Middle frontal gyrus (tissue), 1 donor: ENCODE measurements around the gene APLP2.

Experiments used
- DNase-seq: peaks from one replicate; pipeline ENCODE4 v3.0.0-alpha.2; 2015; ENCODE audit warnings: low spot score; ENCODE audit errors: extremely low spot score

Gene APLP2

DNA sequence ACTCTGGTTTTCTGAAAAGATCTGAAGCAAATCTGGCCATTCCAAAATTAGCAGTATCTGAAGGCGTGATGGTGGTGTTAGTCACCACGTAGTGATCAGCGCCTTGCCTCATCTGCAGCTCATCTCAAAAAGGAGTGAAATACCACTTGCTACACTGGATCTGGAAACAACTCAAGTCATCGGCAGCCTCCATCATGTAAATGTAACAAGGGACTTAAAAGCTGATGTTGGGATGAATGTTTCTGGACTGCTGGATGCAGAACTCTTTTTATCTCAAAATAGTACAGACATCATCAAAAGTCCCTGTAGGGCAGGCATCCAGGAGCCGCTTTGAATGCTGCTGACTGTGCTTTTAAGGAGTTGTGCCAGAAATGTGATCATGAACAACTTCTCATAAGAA lies 14.1 kb upstream of the APLP2 start:
- DNase-seq: no peak

DNA sequence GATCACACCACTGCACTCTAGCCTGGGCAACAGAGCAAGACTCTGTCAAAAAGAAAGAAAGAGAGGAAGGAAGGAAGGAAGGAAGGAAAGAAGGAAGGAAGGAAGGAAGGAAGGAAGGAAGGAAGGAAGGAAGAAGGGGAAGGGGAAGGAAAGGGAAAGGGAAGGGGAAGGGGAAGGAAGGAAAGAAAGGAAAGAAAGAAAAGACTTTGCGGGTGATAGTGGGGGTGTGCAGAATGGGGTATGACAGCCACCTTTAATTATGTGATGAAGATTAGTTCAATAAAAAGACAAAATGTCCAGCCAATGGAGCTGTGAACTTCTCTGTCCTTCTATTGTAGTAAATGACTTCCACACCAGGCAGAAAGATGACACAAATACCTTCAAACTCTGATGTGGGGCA lies 8.7 kb upstream of the APLP2 start:
- DNase-seq: no peak

DNA sequence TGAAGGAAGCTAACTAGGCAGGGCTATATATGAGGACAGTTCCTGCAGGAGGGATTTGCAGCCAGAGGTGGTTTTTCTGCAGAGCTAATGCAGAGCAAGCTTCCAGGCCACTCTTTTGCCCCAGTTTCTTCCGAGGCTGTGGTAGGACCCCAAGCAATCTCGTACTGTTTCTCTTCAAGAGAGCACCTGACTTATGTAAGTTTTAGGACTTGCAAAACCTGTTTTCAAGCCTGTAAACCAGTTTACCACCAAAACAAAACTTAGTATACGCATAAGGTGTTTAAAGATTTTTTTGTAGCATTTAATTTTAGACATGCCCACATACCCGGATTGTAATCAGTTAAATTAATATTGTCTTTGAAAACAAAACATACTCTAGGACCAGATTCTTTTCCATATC lies 7.7 kb upstream of the APLP2 start:
- DNase-seq: no peak

DNA sequence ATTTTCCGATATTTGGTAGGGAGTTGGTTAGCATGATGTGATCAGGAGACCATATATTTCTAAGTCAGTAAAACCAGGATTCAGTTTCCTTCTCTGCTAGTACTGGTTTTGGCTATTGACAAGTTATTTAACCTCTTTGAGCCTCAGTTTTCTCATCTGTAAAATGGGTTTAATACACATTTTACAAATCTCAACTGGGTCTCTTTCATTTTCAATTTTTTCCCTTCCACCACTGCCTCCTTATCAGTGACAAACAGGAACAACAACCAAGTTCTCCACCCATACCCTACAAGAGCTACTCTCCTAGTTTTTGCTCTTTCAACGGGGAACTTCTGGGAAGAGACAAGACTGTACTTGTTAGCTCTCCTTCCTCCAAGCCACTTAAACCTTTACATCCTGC lies 6.2 kb upstream of the APLP2 start:
- no peak for DNase-seq

DNA sequence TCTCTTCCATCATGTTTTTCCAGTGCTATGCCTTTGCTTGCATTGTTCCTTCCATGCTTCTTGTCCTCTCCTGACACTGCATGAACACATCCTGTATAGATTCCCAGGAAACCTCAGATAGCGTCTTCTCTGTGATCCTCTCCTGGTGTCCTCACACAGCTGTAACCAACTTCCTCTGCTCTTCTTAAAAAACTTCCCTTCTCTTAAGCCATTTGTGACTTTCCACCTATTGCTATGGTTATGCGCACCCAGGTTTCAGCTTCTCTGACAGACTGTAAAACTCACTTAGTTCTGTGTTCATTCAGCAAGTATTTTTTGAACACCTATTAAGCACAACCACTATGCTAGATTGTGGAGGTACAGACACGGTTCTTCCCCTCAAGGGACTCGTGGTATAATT lies 5.1 kb upstream of the APLP2 start:
- no peak for DNase-seq

DNA sequence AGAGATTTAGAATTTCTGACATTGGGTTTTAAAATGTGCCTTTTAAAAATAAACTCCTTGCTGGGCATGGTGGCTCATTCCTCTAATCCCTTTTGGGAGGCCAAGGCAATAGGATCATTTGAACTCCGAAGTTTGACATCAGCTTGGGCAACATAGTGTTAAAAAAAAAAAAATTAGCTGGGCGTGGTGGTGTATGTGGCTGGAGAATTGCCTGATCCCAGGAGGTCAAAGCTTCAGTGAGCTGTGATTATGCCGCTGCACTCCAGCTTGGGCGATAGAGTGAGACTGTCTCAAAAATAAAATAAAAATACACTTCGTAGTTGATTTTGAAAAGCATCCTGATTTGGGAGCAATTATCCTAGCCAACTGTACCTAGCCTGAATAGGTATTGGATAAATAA lies 3.4 kb upstream of the APLP2 start:
- no peak for DNase-seq

DNA sequence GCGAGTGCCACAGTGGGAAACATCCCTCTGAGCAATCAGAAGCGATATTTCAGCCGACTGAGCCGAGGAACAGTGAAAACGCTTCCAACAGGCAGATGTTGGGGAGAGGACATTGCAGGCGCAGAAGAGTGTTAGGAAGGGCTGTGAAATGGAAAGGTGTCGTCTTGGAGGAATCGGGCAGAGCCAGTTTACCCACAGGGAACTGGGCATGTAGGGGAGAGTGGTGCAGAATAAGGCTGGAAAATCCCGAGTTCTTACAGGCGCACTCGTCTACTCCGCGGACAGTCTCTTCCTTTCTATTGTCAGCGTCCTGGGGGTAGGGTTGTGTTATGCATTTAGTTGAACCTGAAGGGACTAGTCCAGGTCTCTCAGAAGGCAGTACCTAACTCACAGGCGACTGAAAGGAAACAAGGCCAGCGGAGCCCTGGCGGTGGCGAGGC lies 1.1 kb upstream of the APLP2 start:
- DNase-seq: no peak

DNA sequence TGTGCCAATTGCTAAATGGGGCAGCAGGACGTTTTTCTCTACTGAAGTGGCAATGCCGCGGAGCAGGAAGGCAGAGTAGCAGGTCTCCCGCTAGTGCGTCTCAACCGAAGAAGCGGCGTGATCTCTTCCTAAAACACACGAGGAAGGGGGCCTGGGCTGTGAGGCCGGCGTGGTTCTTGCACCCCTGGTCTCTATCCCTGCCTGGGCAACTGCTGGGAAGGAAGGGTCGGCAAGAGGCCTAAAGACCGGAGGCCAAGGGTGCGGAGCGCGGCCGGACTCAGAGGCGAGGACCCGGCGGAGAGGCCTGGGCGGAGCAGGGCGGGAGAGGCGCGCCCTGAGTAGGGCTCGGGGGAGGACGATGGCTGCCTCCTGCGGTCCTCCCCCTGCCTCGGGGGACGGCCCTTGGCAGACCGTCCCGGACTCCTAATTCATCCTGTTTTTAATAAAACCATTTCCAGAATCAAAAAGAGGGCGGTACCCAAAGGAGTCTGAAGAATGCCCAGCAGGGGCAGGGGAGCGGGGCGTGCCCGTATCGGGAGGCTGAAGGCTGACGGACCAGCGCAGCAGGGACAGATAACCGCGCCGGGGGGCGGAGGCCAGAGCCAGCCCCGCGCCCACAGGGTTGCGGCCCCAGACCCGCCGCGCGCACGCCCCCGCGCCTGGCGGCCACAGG lies 572 bp upstream of the APLP2 start:
- no peak for DNase-seq

DNA sequence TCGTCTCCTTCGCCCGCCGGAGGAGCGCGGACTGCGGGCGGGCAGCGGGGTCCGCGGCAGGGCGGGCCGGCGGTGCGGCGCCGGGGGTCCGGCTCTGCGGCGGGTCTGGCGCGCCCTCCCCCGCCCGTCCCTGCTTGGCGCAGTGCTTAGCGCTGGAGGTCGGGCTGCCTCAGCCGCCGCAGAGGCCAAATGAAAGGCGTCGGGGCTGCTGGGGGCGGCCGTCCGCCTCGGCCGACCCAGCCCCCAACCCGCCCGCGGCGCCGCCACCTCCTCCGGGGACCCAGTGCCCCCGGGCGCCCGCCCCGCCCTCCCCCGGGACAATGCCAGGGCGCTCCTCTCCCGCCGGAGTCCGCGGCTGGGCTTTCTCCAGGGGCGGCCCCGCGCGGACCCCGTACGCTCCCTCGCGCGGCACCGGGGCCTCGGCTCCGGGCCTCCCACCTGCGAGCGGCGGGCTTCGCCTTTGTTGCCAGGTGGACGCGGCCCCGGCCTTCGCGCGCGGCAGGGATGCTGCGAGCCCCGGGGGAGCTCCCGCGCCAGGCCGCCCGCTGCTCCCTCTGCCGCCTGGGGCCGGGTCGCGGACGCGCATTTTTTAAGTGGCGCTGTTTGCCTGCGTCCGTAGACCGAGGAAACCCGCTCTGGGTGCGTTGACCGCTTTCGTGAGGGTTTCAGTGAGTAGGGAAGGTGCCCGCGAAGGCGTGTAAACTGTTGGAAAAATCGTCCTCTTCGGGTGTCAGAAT lies 583 bp downstream of the APLP2 start:
- DNase-seq: no peak

DNA sequence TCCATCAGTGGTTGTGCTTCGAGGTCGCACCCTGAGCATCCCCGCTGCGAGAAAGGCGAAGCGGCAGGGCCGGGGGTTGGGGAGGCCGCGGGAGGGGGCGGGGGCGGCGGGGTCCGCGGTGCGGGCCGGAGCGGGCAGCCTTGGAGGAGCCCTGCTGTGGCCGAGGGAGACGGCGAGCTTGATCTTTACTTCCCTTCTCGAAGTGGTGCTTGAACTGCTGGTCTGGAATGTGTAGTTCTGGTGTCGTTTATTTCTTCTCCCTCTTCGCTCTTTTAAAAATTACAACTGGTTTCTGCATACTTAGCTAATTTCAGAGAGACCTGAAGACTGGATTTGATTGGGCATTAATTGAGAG lies 1.1 kb downstream of the APLP2 start:
- DNase-seq: no peak

DNA sequence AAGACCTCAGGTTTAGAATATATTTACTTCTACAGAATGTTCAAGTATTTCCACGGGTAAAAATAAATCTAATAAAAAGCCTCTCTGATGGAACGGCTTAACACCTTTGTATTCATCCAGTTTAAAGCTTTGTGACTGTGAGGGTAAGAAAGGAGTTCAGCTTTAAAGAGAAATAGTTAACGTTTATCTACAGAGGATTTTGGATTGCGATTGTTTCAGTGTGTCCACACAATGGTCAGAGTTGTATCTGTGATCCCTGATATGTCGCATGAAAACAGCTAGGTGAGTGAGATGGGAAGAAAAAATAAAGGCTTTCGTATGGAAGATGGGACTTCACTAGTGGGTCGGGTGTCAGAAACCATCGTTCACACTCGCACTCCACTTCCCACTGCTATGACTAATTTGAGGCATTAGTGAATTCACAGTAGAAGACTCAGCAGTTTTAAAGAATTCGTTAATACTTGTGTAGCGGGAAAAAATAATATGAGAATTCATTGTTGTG lies 1.6 kb downstream of the APLP2 start:
- DNase-seq: no peak

DNA sequence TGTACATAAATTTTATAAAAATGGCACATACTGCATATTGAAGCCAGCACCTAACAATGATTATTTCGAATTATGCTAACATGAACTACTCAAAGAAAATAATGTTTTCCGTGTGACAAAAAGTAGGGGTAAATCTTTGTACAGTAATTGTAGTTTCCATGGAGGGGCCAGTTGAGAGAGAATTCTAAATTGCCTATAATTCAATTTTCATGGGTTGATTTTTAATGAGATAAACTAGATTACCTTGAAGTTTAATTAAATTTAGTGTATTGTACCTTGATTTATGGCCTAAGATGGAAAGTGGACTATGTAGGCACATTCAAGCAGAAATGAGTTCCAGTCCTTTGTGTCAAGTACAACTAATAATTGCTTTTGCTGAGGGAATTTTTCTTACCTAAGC lies 5.0 kb downstream of the APLP2 start:
- no peak for DNase-seq

DNA sequence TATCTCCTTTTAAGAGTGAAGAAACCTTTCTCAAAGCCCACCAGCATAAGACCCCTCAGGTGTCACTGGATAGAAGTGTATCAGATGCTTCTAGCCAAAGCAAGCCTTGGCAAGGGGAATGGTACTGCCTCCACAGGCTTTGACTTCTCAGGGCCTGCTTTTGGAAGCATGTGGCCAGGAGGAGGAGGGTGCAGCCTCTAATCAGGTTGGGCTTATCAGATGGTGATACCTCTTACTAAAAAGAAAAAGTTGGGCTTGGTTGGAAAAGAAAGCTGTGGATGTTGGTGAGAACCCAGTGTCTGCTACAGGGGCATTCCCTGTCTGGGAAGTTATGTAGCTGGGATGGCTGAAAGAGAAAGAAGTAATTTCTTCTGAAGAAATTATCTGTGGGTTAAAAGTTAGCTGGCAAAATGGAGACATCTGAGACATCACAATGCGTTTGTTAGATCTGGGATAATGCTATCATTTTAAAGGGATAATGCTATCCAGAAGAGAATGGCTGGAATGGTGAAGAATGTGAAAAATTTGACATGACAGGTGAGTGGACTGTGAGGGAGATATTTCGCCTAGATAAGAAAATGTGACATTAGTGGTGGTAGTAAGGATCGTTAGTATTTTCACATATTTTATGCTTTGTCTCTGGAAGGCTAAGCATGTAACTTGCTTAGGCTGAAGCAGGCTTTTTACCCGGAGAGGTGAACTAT lies 7.2 kb downstream of the APLP2 start:
- DNase-seq: no peak

DNA sequence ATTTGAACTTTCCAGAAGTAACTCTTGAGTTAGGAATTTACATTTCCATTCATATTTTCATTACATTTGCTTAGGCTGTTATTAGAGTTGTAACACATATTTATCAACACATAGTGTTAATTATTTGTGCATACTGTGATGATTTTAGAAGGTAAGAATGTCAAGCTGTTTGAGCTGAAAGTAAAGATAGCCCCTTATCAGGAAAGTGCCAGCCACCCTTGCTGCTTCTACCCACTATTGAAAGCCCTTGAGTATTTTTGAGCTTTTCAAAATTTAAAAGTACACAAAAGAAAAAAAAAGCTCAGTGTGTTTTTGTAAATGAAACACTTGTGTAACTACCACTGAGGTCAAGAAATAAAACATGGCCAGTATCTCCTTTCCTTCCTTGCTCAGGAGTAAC lies 8.0 kb downstream of the APLP2 start:
- DNase-seq: no peak

DNA sequence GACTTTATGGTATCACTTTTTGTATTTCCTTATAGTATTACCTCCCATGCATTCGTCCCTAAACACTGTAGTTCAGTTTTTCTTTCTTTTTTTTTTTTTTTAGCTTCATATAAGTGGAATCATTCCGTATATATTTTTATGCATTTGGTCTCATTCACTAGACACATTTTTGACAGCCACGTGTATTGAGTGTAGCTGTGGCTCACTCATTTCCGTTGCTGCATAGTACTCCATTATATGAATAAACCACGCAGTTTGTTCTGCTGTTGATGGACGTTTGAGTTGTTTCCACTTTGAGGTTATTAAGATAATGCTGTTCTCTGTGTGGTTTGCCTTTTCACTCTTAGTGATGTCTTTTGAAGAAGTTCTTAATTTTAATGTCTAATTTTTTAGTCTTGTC lies 8.4 kb downstream of the APLP2 start:
- DNase-seq: no peak

DNA sequence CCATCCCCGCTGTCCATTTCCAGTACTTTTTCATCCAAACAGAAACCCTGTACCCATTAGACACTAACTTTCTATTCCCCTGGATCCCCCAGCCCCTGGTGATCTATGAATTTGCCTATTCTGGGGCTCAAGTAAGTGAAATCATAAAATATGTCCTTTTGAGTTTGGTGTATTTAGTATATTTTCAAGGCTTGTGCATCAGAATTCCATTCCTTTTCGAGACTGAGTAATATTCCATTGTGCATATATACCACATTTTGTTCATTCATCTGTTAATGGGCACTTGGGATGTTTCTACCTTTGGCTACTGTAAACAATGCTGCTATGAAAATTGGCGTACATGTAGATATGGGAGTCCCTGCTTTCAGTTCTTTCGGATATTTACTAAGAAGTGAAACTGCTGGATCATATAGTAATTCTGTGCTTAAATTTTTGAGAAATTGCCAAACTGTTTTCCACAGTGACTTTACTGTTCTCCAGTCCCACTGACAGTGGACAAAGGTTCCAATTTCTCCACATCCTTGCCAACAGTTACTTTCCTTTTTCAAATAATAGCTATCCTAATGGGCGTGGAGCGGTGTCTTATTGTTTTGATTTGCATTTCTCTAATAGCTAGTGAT lies 16.1 kb downstream of the APLP2 start:
- no peak for DNase-seq

DNA sequence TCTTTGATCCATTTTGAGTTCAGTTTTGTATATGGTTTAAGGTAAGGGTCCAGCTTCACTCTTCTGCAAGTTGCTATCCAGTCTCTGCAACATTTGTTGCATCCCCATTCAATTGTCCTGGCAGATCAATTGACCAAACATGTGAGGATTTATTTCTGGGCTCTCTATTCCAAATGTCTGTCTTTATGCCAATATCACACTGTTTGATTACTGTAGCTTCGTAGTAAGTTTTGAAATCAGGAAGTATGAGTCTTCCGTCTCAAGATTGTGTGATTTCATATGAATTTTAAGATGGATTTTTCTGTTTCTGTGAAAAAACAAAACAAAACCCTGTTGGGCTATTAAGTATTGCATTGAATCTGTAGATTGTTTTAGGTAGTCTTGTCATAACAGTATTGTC lies 17.0 kb downstream of the APLP2 start:
- DNase-seq: no peak

DNA sequence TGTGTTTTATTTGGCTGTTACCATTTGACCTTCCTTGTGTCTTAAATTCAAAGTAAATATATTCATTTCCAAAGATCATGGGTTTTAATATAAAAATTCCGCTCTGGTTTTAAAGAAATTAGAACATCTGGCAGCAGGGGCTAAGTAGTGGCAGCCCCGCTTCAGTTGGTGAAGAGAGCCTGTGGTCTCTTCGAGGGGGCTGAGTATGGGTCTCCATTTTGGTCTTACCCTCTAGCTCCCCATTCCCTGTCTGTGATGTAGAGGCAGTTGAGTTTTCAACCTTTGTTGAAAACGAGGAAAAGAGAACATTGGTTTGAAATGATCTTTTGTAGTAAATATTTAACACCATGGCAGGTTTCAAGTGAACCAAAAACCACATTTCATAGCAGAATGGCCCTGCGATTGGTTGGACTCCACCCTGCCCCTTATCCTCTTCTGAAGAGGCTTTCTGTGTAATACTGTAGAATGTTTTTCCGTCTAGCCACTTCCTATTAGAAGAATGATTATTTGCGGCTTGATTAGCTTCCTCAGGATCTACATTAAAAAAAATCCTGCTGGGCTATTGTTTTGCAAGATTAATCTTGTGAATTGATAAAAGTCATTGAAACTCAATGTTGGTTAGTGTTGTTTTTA lies 17.7 kb downstream of the APLP2 start:
- no peak for DNase-seq

DNA sequence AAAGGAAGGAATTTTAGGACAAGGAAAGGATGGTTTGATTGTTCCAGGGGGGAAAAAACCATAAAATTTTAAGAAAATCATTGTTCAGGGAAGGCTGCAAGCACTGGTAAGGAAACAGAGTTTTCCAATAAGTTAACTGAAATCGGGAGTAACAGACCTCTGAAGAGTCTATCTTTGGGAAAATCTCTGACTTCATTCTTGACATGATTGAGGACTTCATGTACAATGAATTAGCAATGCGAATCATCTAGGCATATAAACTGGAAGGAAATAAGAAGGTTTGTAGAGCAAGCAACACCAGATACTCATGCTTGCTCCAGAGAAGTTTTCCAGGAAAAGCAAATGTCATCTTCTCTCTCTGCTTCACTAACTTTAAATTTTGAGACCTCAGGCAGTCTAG lies 18.5 kb downstream of the APLP2 start:
- DNase-seq: no peak

DNA sequence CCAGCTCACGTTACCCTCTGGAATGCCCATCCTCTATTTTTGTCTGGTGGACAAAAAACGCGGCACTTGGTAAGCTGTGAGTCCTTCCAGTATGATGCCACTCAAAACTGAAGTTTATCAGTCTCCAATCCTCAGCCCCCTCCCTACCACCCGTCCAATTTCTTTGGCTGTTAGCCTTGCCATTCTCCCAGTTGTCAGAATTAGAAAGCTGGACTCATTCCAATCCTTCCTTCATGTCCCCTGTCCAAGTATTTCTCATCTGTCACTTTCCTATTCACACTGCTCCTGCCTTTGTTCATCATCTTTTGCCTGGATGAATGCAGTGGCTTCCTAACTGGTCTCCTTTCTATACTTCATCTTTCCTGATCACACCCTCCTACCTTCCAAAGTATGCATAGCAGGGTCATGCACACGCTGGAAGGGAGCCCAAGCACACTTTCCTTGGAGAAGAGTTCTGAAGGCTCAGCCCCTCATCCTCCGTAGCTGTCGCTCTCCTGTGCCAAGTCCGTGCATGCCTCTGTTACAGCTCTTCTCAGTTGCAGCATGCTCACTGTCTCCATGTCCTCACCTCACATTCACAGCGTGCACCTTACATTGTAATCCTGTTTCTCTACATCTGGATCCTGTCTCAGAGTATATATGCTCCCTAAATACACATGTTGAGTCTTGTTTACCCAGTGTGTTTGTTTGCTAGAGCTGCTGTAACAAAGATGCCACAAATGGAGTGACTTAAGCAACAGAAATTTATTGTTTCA lies 19.4 kb downstream of the APLP2 start:
- no peak for DNase-seq

DNA sequence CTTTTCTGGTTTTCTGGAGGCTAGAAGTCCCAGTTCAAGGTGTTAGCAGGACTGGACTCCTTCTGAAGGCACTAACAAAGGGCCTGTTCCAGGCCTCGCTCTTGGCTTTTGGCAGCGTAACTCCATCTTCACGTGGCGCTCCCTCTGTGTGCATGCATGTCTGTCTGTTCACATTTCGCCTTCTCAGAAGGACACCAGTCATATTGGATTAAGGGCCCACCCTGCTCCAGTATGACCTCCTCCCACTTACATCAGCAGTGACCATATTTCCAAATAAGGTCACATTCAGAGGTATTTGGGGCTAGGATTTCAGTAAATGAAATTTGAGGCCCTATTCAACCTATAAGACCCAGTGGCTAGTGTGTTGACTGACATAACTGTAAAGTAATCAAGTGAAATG lies 20.0 kb downstream of the APLP2 start:
- DNase-seq: no peak
